ENCODE results near the gene ONECUT1. TPM values are rescaled to one million over a fixed set of nuclear protein-coding genes. Genes with fewer than 3 reads are reported as not detected.

ONECUT1 gene
- total RNA-seq, 1 experiment from 2014 or later, result 1.3 TPM

GRCh38 chr15:52808996-52809395 lies 18.9 kb upstream of the ONECUT1 start:
- TF ChIP-seq SP1 (IDR thresholded peaks at IDR 0.05; ENCODE audit: low read depth) (no peak), SIN3A (IDR thresholded peaks at IDR 0.05; ENCODE audit: low read depth) (no peak), REST (IDR thresholded peaks at IDR 0.05; ENCODE audit: low read depth) (no peak), ZNF274 (IDR thresholded peaks at IDR 0.05; ENCODE audit: low read depth, low read length) (no peak), POLR2AphosphoS5 (IDR thresholded peaks at IDR 0.05; ENCODE audit: low read depth, low read length) (no peak), JUND (IDR thresholded peaks at IDR 0.05) (no peak), SRF (IDR thresholded peaks at IDR 0.05; ENCODE audit: low read depth) (no peak), TCF7L2 (IDR thresholded peaks at IDR 0.05; ENCODE audit: borderline replicate concordance, extremely low read depth, insufficient read depth, insufficient read length) (no peak), EZH2phosphoT487 (IDR thresholded peaks at IDR 0.05; ENCODE audit: borderline replicate concordance) (no peak), RAD21 (IDR thresholded peaks at IDR 0.05; ENCODE audit: low read depth) (no peak), FOSL1 (IDR thresholded peaks at IDR 0.05; ENCODE audit: low read depth) (no peak), ZFX (IDR thresholded peaks at IDR 0.05) (no peak), EZH2 (IDR thresholded peaks at IDR 0.05) (no peak), POLR2A (IDR thresholded peaks at IDR 0.05; ENCODE audit: borderline replicate concordance, extremely low read depth, insufficient read depth, insufficient read length) (no peak), ELF1 (IDR thresholded peaks at IDR 0.05; ENCODE audit: borderline replicate concordance, low read depth) (no peak), CEBPB (IDR thresholded peaks at IDR 0.05; ENCODE audit: low read depth) (no peak), YY1 (IDR thresholded peaks at IDR 0.05; ENCODE audit: extremely low read depth, insufficient replicate concordance, low read depth, low read length) (no peak), CBX3 (IDR thresholded peaks at IDR 0.05; ENCODE audit: low read depth) (no peak)
- TF ChIP-seq, protein P1, sequence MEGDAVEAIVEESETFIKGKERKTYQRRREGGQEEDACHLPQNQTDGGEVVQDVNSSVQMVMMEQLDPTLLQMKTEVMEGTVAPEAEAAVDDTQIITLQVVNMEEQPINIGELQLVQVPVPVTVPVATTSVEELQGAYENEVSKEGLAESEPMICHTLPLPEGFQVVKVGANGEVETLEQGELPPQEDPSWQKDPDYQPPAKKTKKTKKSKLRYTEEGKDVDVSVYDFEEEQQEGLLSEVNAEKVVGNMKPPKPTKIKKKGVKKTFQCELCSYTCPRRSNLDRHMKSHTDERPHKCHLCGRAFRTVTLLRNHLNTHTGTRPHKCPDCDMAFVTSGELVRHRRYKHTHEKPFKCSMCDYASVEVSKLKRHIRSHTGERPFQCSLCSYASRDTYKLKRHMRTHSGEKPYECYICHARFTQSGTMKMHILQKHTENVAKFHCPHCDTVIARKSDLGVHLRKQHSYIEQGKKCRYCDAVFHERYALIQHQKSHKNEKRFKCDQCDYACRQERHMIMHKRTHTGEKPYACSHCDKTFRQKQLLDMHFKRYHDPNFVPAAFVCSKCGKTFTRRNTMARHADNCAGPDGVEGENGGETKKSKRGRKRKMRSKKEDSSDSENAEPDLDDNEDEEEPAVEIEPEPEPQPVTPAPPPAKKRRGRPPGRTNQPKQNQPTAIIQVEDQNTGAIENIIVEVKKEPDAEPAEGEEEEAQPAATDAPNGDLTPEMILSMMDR (IDR thresholded peaks at IDR 0.05 in 2 of 3, conservative IDR thresholded peaks at IDR 0.05 in 1 of 3; ENCODE audit: borderline replicate concordance in 1 of 3, insufficient read depth in 1 of 3, low read depth in 2 of 3, low read length in 2 of 3), result no peak
- TF ChIP-seq, protein P2, sequence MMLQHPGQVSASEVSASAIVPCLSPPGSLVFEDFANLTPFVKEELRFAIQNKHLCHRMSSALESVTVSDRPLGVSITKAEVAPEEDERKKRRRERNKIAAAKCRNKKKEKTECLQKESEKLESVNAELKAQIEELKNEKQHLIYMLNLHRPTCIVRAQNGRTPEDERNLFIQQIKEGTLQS (IDR thresholded peaks at IDR 0.05), result no peak
- H3K9ac ChIP-seq (ENCODE audit: low read length), result no peak overlapping the region
- ChIA-PET CTCF (no interaction called here), RAD21 (ENCODE audit: low non-redundant PET in 1 of 2, low total read pairs in 2 of 2, uncharacterized antibody in 2 of 2, unreplicated experiment in 2 of 2) (interaction anchor here in 1 of 2 experiments (0.5 kb wide), 1 partner anchor 35 kb away, joined by 4 read pairs; no protein-coding TSS in a partner anchor), POLR2A (no interaction called here)
- no peak overlapping the region for H3K4me3 ChIP-seq (replicated peaks in 1 of 2; ENCODE audit: low read depth in 1 of 2, low read length in 2 of 2)
- H2AFZ ChIP-seq (ENCODE audit: low read depth, low read length, poor library complexity, severe bottlenecking), result no peak overlapping the region
- H3K27me3 ChIP-seq (ENCODE audit: insufficient read depth, low read length), result peaks cover 31% of the 10 kb centered on the region
- H3K4me1 ChIP-seq (ENCODE audit: control insufficient read depth in 1 of 2, insufficient read depth in 2 of 2, low read length in 2 of 2), result no peaks in the 10 kb centered on the region
- no peaks in the 10 kb centered on the region for H3K79me2 ChIP-seq (ENCODE audit: insufficient read depth, low read length)
- H3K4me2 ChIP-seq (ENCODE audit: low read length), result no peak overlapping the region
- no peaks in the 10 kb centered on the region for H3K9me2 ChIP-seq (ENCODE audit: insufficient read depth)
- no peaks in the 10 kb centered on the region for H3K36me3 ChIP-seq (ENCODE audit: control insufficient read depth in 1 of 2, insufficient read depth in 2 of 2, low read length in 2 of 2)
- BruUV-seq (replicated peaks), result no TSS peak
- ATAC-seq, result no peak
- no peaks in the 10 kb centered on the region for H4K20me1 ChIP-seq (ENCODE audit: insufficient read depth)
- H3K9me3 ChIP-seq (ENCODE audit: control insufficient read depth in 1 of 2, insufficient read depth in 1 of 2, low read depth in 1 of 2, low read length in 2 of 2), result no peaks in the 10 kb centered on the region
- no peak for DNase-seq (ENCODE audit: low read depth, low spot score)
- H3K27ac ChIP-seq (ENCODE audit: low read depth, low read length), result no peak overlapping the region
- intact Hi-C loops (cut with micrococcal nuclease), result no loop called here

All from HCT116 (cell line).